ENCODE measurements around the gene RRAS2. TPM values are rescaled to one million over a fixed set of nuclear protein-coding genes. Genes with fewer than 3 reads are reported as not detected.

The RRAS2 gene
- total RNA-seq, 1 experiment from 2014 or later, result 158 TPM

- Histone ChIP-seq H3K4ac (ENCODE audit: low read depth, low read length) (no peak overlapping the region), H3K4me2 (ENCODE audit: insufficient read depth, insufficient read length, low read length) (no peak overlapping the region), H3K27ac (ENCODE audit: insufficient read length, low read depth, low read length) (no peak overlapping the region), H4K8ac (replicated peaks; ENCODE audit: insufficient read length, low read depth, low read length) (no peak overlapping the region), H3K14ac (ENCODE audit: insufficient read depth, low read length) (no peak overlapping the region), H3K23me2 (ENCODE audit: insufficient read length, low read depth, low read length, poor library complexity, severe bottlenecking) (peaks cover 6% of the 10 kb centered on the region), H3K56ac (ENCODE audit: insufficient read length, low read depth, low read length) (no peak overlapping the region), H3T11ph (ENCODE audit: low read length) (no peak overlapping the region), H4K91ac (ENCODE audit: insufficient read length, low read depth, low read length) (no peak overlapping the region), H3K4me1 (ENCODE audit: insufficient read depth, low read length) (peaks cover 5% of the 10 kb centered on the region; the same call in 1 of the 2 replicates), H2AK5ac (ENCODE audit: insufficient read length, low read length) (no peak overlapping the region), H4K20me1 (ENCODE audit: control insufficient read depth, insufficient read depth, insufficient read length) (no peaks in the 10 kb centered on the region), H3K9me3 (ENCODE audit: control insufficient read depth, low read depth, low read length) (no peaks in the 10 kb centered on the region), H3K18ac (ENCODE audit: insufficient read length, low read depth, low read length) (no peak overlapping the region), H2BK20ac (ENCODE audit: low read depth, low read length, poor library complexity, severe bottlenecking) (no peak overlapping the region), H3K79me1 (ENCODE audit: insufficient read depth, low read depth, low read length, poor library complexity, severe bottlenecking) (no peaks in the 10 kb centered on the region), H4K5ac (ENCODE audit: insufficient read length, low read depth, low read length) (no peak overlapping the region), H3K23ac (ENCODE audit: insufficient read length, low read depth, low read length) (no peak overlapping the region), H3K27me3 (ENCODE audit: insufficient read depth, low read length) (no peaks in the 10 kb centered on the region), H2BK15ac (ENCODE audit: low read depth, low read length) (no peak overlapping the region), H3K9ac (ENCODE audit: extremely low read depth, insufficient read length, low read length) (no peak overlapping the region), H2AFZ (ENCODE audit: low read length) (no peak overlapping the region), H2BK12ac (ENCODE audit: insufficient read length, low read depth, low read length) (no peak overlapping the region), H2BK5ac (ENCODE audit: insufficient read length, low read length) (no peak overlapping the region), H3K79me2 (ENCODE audit: insufficient read depth, low read length) (peaks cover 5% of the 10 kb centered on the region; the same call in 1 of the 2 replicates), H2BK120ac (ENCODE audit: low read depth, low read length, poor library complexity, severe bottlenecking) (no peak overlapping the region)
- peaks cover 31% of the 10 kb centered on the region in 2 experiments for H3K4me1 Mint-ChIP-seq
- no CpG with 5 or more reads among the region's 3 CpGs for WGBS (ENCODE audit: extremely low coverage, insufficient read length, low lambda C conversion rate)
- H3K36me3 Mint-ChIP-seq (ENCODE audit: insufficient read depth in 1 of 3, low read depth in 3 of 3), result peaks cover 0 to 6% (median 3%) of the 10 kb centered on the region in 3 experiments; a peak in 4 of 7 replicates
- H3K27me3 Mint-ChIP-seq (ENCODE audit: low read depth), result peaks cover 10% of the 10 kb centered on the region
- H3K27ac Mint-ChIP-seq, result no peak overlapping the region
- TF ChIP-seq, protein P1, sequence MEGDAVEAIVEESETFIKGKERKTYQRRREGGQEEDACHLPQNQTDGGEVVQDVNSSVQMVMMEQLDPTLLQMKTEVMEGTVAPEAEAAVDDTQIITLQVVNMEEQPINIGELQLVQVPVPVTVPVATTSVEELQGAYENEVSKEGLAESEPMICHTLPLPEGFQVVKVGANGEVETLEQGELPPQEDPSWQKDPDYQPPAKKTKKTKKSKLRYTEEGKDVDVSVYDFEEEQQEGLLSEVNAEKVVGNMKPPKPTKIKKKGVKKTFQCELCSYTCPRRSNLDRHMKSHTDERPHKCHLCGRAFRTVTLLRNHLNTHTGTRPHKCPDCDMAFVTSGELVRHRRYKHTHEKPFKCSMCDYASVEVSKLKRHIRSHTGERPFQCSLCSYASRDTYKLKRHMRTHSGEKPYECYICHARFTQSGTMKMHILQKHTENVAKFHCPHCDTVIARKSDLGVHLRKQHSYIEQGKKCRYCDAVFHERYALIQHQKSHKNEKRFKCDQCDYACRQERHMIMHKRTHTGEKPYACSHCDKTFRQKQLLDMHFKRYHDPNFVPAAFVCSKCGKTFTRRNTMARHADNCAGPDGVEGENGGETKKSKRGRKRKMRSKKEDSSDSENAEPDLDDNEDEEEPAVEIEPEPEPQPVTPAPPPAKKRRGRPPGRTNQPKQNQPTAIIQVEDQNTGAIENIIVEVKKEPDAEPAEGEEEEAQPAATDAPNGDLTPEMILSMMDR (conservative IDR thresholded peaks at IDR 0.05), result no peak
- peaks cover 0 to 2% of the 10 kb centered on the region in 2 experiments; a peak in 2 of 5 replicates for H3K9me3 Mint-ChIP-seq
- DNase-seq, result no peak
- H3K4me3 Mint-ChIP-seq, result no peak overlapping the region
Measured at GRCh38 chr11:14362611-14363010, 3.6 kb upstream of the RRAS2 start.

Measured in H9 (cell line).